Medulla oblongata (tissue), 1 donor: Measurements from ENCODE around the gene ARF5.
"Not testable (repeated sequence)": the region's sequence is repeated elsewhere in the genome, so short reads cannot be mapped to it uniquely, and the experiment has no call there.

Experiments
- DNase-seq: peaks from one replicate; pipeline ENCODE4 v3.0.0-alpha.2; 2015; ENCODE audit errors: extremely low spot score

The ARF5 gene

DNA sequence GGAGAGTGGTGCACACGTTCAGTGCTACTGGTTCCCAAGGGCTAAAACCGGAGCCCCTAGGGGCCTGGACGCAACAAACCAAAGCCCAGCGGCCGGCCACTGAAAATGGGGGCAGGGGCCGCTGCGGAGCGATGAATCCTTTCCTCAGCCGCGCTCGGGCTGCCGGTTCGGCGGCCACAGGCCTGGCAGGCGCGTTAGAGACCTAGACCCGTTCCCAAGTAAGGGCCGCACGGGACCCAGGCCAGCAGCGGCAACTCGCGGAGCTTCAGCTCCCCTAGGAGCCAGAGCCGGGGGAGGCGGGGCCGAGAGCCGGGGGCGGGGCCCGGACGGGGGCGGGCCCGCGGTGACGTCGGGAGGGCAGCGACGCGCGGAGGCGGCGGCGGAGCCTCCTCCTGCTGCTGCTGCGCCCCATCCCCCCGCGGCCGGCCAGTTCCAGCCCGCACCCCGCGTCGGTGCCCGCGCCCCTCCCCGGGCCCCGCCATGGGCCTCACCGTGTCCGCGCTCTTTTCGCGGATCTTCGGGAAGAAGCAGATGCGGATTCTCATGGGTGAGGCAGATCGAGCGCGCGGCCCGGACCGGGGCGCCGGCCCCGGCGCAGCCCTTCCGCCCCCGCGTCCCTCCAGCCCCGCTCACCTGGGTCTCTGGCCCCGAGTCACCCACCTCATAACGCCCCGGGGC, at the start of gene ARF5:
TSS of gene ARF5 (plus strand) at position 393 of the 678 bp plus-strand sequence. CDS start at position 481, 88 bp downstream.
- DNase-seq = peak; percentile 93

DNA sequence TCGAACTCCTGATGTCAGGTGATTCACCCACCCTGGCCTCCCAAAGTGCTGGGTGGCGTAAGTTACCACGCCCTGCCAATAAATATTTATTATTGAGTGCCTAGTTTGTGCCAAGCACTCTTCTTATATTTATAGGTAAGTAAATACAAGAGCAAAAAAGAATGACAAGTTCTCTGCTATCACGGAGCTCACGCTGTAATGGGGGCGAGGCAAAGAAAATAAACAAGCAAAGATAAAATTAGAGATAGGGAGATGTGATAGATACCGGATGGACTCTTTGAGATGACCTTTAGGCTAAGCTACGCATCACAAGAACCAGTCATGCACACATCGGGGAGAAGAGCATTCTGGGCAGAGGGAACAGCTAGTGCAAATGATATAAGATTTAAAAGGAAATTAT, 49.1 kb upstream of the ARF5 start:
- DNase-seq = no peak

DNA sequence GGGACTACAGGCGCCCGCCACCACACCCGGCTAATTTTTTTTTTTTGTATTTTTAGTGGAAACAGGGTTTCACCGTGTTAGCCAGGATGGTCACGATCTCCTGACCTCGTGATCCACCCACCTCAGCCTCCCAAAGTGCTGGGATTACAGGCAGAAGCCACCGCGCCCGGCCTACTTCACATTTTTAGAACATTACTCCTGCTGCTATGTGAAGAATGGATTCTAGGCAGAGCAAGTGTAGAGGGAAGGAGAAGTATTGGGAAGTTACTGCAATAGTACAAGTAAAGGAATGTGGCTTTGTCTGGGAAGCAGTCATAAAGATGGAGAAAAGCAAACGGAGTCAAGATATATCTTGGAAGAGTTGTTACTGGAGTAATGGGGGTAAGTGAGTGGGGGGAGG, 47.8 kb upstream of the ARF5 start:
- not testable (repeated sequence) for DNase-seq

DNA sequence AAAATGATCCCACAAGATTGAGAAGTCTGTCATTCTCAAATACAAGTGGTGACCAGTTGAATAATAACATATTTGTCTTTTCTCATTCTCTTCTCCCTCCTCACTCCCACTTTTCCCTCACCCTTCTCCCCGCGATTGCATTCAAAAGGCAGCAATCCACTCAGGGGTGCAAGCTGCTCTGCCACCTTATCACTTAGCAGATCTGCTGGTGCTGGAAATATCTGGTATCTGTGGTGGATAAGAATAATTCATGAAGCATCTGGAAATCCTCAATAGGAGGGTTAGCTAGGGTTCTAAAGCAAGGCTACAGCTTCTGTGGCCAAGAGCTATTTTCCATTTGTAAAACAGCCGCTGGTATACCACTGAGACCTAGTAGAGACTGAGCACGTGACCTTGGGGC, 46.7 kb upstream of the ARF5 start:
- DNase-seq = no peak

DNA sequence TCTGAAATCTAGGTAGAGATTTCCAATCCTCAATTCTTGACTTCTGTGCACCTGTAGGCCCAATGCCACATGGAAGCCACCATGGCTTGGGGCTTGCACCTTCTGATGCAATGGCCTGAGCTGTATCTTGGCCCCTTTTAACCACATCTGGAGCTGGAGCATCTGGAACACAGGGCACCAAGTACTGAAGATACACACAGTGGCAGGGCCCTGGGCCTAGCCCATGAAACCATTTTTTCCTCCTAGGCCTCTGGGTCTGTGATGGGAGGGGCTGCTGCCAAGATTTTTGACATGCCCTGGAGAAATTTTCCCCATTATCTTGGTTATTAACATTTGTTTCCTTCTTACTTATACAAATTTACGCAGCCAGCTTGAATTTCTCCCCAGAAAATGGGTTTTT, 41.9 kb upstream of the ARF5 start:
- DNase-seq = no peak

DNA sequence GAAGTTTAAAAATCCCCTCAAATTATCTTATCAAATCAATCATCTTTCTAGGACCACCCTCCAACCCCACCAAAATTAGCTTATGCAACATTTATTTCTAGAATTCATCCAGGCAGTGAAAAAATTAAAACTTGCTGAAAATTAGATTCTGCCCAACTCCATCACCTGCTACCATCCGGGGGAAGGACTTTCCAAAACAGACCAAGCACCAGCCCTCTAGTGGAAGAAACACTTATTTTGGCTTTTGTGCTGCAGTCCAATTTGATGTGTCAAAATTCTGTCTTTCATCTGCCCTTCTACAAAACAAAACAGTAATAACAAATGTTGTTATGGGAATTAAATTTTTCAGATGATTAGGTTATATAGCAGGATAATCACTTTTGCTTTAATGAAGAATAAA, 38.0 kb upstream of the ARF5 start:
- no peak for DNase-seq

DNA sequence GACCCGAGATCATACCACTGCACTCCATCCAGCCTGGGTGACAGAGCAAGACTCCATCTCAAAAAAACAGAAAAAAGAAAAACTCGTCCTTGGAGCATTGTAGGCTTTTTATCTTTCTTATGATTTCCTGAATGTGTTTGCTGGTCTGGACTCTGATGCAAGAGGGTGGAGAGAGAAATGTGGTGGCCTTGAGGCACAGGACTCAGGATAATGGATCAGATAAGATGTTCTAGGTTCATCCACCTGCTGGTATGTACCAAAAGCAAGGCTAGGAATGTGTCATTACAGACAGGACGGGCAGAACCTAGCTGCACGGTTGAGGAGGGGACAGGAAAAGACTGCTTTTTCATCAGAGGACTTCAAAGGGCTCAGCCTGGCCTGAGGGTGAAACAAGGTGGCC, 36.3 kb upstream of the ARF5 start:
- no peak for DNase-seq

DNA sequence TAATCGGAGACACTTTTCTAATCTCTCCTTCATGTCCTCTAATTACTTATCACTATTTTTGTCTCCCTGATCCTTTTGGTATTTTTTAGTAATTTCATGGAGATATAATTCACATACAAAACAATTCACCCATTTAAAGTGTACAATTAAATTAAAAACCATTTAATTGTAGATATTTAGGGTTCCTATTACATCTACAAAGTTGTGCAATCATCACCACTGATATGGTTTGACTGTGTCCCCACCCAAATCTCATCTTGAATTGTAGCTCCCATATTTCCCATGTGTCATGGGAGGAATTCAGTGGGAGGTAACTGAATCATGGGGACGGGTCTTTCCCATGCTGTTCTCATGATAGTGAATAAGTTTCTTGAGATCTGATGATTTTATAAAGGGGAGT, 31.8 kb upstream of the ARF5 start:
- no peak for DNase-seq

DNA sequence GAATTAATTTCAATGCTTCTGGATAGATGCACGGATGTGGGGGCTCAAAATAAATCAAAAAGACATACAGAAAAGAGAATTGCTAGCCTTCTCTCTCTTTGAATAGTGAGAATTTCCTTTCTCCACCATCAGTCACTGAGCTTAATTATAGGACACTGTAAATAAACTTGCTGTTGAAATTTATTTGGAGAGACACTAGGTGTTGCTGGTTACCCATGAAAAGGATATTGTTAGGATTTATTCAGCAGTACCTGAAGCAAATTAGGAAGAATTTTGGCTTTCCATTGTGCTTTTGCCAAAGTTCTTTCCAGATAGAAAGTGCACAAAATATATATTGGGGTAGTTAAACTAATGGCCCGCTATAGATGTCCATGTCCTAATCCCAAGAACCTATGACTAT, 30.4 kb upstream of the ARF5 start:
- DNase-seq = no peak

DNA sequence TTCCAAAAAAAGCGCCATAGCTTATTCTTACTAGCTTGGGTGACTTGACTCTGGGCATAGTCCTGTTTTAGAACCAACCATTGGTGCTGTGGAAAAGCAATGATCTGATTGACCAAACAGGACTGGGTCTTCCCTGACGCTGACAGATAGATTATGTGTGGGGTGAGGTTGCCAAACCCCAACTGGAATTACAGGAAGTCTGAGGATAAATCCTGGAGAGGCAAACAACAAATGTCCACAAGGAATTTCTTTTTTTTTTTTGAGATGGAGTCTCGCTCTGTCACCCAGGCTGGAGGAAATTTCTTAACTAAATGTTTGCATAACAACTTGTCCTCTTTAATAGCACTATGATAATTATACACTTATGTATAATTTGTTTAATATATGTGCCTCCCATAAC, 22.0 kb upstream of the ARF5 start:
- DNase-seq = no peak

DNA sequence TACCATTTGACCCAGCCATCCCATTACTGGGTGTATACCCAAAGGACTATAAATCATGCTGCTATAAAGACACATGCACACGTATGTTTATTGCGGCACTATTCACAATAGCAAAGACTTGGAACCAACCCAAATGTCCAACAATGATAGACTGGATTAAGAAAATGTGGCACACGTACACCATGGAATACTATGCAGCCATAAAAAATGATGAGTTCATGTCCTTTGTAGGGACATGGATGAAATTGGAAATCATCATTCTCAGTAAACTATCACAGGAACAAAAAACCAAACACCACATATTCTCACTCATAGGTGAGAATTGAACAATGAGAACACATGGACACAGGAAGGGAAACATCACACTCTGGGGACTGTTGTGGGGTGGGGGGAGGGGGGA, 20.2 kb upstream of the ARF5 start:
- DNase-seq = not testable (repeated sequence)

DNA sequence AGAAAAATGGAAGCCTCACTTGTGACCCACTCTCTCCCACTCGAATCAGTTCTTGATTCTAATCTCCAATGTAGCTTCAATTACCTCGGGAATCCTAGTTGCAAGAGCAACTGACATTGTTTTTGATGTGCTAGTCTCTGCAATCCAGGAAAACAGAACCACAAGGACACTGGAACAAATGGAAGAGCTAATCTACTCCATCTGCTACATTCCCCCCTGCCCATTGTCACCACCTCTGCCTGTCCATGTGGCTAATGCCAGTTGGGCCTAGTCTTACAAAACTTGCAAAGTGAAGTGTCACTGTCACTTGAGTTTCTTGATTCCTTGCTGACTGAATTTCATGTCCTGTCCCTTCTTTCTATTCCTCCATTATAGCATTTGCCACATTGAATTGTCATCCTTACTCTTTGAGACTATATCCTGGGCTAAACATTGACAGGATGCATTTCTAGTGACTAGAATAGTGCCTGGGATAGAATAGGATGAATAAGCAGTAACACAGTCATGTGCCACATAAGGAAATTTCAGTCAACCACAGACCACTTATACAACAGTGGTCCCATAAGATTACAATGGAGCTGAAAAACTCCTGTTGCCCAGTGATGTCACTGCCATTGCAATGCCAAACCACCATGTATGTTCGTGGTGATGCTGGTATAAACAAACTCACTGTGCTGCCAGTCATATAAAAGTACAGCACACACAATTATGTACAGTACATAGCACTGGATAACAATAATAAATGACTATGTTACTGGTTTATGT, 16.3 kb upstream of the ARF5 start:
- no peak for DNase-seq

DNA sequence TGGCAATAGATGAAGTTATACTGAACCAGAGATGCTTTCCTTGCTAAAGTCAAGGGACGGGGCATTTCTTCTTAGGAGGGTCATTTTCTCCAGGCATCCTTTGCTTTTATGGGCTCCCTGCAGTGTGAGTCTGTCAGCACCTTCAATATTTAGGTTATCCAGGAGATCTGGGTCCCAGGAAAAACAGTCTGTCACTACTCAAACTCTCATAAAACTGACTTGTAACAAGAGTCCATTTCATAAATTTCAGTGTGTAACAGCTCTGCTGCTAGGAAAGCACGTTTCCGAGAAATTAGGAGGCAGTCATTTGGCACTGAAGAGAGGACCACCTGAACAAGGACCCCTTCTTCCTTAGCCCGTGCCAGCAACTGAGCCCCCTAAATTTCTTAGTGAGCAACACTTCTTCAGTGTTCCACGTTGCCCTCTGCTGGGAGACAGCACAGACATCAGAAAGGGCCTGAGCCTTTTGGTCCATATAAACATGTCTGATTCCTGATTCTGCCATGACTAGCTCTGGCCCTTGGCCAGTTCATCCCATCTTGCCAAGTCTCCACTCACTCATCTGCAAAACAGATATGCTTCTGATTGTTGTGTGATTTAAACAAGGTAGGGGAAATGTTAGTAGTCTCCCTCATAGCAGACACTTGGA, 10.1 kb upstream of the ARF5 start:
- DNase-seq = no peak

DNA sequence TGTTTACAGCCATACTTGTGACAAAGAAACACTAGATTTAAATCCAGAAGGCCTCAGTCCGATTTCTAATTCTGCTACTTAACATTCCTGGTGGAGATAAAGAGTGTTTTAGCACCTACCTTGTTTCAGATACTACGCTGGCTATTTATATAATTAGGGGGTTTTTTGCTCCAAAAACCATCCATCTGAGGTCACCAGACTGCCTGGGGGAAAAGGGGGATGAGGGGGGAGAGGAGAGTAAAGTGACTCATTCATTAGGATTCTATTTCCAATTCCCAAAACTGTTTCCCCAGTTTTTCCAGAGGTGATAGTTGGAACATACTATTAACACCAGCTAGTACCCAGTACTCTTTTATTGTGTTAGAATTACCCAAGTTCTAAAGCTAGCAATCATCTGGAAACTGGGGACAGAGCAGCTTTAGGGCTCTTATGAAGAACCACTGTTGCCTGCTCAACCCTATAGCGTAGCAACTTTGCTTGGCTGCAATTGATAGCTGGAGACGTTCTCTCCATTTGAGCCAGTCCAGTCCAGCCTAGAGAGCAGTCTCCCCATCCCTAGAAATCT, 9.4 kb upstream of the ARF5 start:
- no peak for DNase-seq

DNA sequence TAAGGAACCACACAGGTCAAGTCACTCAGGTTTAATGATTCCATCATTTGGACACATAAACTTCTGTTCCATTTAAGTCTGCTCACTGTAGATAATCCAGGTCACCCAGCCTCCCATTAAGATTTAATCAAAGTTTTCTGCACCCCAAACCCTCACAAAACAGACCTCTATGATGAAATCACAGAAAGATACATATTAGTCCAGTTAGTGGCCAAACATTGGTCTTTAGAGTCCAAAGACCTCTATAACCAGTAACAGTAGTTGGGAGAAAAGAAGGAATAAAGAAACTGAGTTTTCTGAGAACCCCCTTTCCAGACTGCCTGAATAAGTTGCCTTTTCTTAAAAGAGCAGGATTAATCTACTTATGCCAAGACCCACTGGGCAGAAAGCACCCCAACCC, 7.6 kb upstream of the ARF5 start:
- DNase-seq = no peak

DNA sequence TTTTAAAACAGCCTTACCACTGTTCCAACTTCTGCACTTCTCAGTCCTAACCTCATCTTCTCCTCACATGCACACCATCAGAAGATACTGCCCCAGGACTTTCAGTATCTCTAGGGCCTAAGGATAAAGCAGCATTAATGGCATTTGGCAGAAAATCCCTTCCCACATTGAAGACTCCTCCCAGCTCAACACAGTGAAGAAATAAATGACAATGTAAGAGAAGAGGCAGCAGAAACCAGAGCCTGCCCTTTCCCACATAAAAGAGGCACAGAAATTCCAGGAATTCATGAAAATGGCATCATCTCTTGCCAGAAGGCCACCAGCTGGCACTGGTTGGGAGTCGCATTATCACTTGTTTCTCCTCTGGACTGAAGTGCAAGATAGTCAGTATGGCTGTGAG, 6.5 kb upstream of the ARF5 start:
- no peak for DNase-seq

DNA sequence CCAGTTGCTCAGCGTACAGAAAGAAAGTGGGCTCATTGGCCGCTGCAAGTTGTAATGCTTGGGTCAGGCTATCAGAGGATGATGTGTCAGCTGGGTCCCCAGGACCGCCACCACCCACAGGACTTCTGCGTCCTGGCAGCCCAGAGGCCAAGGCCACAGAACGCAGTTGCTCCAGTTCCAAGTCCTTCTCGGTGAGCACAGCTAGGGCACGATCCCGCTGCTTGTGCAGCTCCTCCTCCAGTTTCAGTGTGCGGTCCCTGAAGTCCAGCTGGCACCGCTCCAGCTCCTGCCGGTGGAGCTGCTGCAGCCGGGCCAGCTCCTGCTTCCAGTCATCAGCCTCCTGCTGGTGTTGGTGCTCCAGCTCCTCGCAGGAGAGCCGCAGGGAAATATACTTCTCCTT, 5.8 kb upstream of the ARF5 start:
- peak; percentile 40 for DNase-seq

DNA sequence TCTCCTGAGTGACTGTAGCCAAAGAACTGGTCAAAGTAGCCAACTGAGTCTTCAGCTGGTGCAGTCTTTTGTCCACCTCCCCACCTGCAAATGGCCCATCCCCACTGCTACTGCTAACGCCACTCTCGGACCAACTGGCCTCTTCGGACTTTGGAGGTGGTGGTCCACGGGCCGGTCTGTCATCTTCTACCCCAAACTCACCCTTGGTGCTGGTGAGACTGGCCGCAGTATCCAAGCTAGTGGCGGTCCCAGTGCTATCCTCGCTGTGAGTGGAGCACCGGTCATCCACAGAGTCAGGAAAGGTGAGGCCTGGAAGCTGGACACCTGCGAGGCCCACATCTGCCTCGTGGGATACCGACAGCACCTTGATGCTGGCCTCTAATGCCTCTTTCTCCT, 3.6 kb upstream of the ARF5 start:
- no peak for DNase-seq

DNA sequence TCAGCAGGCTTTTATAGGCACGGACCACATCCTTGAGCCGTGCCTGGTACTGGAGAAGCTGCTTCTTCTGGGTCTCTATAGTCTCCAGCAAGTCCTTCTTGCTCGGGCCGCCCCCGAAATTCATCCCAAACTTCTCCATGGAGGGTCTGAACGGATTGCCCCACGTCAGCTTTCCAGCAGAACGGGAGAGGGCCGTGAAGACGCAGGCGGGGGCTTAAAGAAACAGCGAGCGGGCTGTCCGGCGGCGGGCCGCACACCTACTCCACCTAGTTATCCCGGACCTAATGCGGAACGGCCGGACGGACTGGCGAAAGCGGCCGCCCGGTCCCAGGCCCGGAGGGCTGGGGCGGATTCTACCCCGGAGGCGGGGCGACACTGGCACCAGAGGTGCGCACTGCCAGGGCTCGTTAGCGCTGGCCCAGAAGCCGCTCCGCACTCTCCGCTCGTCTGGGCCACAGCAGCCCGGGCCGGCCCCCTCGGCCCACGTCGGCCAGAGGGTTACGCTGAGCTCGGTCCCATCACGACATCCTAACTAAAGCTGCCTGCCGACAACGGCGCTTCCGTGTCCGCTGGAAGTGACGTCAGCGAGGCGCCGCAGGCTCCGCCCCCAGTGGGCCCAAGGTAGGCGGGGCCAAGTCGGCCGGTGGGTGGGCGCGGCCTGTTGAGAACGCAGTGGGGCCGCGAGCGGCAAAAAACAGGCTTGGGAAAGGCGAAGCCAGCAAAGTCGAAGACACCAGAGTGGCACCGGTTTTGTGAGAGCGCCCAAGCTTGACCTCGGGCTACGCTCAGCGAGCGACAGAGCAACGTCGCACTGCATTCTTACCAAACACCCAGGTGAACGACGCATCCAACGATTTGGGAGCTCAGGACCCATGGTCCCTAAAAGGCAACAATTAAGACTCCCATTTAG, 2.9 kb upstream of the ARF5 start, which contains the start of gene GCC1:
TSS of gene GCC1 (minus strand) at position 553 of the 910 bp plus-strand sequence. CDS start at position 139, 414 bp downstream.
- peak; percentile 93 for DNase-seq

DNA sequence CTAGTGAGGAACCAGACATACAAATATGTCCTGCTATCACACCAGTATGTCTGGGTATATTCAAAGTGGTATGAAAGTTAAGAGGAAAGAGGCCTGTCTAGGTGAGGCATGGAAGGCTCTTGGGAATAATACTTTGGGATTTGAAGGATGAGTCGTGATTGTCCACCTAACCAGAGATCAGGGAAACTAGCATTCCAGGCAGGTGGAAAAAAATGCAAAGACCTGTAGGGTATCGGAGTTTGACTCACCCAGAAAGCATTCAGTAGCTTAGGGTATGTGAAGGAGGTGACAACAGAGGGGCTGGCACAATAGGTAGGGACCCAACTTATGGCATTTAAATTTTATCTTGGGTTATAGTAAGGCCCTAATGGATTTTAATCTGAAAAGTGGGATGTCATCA, 1.9 kb upstream of the ARF5 start:
- no peak for DNase-seq

DNA sequence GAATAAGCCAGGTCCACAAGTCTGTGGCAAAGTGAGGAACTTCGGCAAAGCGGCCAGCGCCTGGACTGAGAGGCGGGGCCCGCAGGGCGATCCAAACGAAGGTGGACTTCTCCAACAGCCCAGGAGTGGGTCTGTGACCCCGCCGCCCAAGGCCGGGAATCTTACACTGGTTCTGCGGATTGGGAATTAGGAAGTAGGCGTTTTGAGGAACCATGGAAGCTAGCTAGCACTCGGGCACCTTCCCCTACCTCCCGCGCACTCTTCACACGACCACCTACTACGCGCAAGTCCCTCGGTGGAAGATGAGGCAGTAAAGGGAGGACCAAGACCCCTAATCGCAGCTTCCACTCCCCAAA, 570 bp upstream of the ARF5 start:
- DNase-seq = no peak
